ENCODE results near the gene CRACR2A.

Gene CRACR2A

DNA sequence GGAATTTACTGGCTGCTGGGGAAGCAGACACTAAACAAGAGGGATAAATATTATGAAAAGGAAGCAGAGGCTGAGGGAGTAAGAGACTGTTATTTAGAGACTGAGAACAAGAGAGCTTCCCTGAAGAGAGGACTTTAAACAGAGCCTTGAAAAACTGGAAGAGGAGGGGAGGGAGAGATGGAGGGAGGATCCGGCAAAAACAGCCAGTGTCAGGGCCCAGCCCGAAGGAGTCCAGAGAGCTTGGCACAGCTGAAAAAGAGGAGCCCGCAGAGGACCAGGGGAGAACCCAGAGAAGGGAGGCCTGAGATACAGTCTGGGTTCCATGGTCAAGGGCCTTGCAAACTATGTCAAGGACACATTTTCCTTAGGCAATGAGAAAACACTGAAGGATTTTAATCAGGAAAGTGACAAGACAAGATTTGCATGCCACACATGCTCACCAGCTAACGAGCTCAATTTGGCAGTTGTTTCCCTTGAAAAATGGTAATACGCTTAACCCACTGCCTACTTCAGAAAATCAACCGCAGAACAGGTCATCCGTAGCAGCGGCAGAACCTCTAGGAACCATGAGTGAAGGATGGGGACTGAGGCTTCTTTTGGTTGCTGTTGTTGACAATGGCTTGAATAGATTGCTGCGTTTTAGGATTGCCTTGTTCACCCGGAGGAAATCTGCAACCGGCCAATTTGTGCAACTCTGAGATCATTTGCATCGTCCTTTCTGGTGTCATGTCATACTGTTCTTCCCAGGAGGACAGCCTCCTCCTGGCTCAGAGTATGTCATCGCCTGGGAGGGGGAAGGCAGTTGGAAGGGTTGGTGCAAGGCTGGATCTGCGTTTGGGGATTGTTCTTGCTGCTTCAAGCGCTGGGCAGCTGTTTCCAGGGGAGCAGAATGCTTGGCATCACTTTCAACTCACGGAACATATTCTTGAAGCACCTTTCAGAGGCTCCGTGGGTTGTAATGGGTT lies 153.7 kb downstream of the CRACR2A start:
- no peak for DNase-seq (ENCODE audit: low read depth in 2 of 2)

- no peak for DNase-seq (ENCODE audit: low read depth in 2 of 2)
Measured at GRCh38 chr12:3597526-3598210, 155.2 kb downstream of the CRACR2A start.

GRCh38 chr12:3596703-3597415 lies 156.1 kb downstream of the CRACR2A start:
- DNase-seq (ENCODE audit: low read depth in 2 of 2), result no peak

DNA sequence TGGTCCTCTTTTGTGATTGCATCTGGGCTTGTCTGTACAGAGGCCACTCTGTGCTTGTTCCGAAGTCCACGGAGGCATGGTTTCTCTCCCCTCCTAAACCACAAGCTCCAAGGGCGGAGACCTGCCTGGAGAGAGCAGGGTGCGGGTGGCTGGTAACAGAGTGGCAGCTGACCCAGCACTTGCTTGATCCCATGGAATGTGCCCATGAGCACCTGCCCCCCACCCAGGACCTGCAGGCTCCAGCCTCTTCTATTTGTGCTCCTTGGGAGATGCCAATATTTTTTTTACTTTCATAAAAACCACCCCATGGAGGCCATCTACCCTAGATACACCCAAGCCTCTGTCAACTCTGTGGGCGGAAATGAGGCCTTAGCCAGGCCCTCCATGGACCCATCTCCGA lies 157.2 kb downstream of the CRACR2A start:
- DNase-seq (ENCODE audit: low read depth in 2 of 2), result no peak

- DNase-seq (ENCODE audit: low read depth in 2 of 2), result no peak
Measured at GRCh38 chr12:3594966-3595365, 157.9 kb downstream of the CRACR2A start.

GRCh38 chr12:3593906-3594483 lies 158.9 kb downstream of the CRACR2A start:
- DNase-seq (ENCODE audit: low read depth in 2 of 2), result no peak

DNA sequence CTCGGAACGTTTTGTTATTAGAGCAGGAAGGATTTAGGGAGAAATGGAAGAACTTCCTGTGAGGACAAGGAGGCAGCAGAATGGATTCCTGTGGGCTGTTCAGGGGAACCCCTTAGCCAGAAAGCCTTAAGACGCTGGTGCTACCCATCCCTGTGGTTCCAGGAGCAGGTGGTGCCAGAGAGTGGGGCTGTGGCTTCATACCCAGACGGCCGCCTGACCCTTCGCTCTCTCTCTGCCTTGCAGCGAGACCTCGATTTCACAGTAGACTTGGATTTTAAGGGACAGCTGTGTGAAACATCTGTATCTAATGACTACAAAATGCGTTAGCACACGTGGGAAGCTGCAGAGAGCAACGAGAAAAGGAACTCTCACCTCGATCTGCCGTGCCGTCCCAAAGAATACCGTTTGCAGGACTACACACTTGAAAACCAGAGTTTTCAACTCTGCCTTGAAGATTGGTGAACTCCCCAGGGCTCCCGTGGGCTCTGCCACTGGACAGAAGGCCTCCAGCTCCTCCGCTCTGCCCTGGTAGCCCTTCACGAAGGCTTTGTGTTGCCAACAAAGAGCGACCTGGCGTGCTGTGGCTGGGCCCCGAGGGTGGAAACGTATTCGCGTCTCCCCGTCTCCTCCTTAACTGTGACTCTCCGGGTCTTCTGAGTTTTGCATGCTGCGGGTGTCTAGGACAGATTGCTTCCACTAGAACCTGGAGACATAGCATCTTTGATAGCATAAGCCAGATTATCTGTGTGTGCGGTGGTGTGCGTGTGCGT lies 159.9 kb downstream of the CRACR2A start:
- DNase-seq (ENCODE audit: low read depth in 2 of 2), result no peak

- no peak for DNase-seq (ENCODE audit: low read depth in 2 of 2)
Measured at GRCh38 chr12:3589745-3590144, 163.2 kb downstream of the CRACR2A start.

- DNase-seq (ENCODE audit: low read depth in 2 of 2), result no peak
Measured at GRCh38 chr12:3587402-3588013, 165.4 kb downstream of the CRACR2A start.

DNA sequence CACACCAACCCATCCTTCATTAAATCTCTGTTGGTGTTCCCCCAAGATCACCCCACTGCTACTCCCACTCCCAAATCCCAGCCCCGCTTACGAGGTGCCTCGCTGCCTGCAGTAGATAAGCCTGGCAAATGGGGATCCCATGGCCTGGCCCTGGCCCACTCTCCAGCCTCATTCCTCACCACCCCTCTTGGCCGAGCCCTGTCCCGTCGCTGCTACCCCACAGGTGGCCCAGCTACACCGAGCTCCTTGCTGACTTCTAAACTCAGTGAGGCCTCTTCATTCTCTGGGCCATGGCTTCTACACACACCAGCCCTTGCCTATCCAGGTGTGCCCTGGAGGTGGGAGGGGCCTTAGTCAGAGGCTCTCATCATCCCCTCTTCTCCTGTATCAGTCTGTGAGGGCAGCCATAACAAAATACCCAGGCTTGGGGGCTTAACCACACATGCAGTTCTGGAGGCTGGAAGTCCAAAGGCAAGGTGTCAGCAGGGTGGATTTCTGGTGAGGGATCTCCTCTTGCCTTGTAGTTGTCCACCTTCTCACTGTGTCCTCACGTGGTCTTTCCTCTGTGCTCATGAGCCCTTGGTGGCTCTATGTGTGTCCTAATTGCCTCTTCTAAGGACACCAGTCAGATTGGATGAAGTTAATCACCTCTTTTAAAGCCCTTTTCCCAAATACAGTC lies 169.1 kb downstream of the CRACR2A start:
- DNase-seq (ENCODE audit: low read depth in 2 of 2), result no peak

DNA sequence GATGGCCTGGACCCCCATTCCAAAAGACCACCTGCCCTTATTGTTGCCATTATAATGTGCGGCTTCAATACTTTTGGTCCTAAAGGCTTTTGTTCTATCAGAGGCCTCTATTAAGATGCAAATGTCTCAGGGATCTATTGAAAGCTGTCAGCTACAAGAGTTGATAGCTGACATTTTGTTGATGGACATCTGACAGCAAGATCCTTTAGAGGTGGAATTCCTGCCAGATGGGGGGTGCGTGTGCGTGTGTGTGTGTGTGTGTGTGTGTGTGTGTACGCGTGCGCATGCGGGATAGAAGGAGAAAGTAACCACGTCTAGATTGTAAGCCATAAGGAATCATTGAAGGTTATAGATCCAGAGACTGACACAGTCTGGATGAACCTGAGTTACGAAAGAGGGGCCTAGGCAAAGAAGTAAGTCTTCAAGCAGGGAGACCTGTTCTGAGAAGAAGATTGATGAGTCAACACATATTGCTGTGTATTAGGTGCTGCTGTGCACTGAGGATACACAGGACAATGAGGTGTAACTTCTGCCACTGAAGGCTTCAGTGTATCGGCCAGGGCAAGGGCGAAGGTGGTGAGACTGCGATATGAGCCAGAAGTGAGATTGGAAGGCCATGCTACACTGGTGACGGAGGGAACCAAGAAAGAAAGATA lies 172.7 kb downstream of the CRACR2A start:
- DNase-seq (ENCODE audit: low read depth in 2 of 2), result no peak

GRCh38 chr12:3579446-3580093 lies 173.3 kb downstream of the CRACR2A start:
- no peak for DNase-seq (ENCODE audit: low read depth in 2 of 2)

- DNase-seq (ENCODE audit: low read depth in 2 of 2), result no peak
Measured at GRCh38 chr12:3578557-3578956, 174.4 kb downstream of the CRACR2A start.

DNA sequence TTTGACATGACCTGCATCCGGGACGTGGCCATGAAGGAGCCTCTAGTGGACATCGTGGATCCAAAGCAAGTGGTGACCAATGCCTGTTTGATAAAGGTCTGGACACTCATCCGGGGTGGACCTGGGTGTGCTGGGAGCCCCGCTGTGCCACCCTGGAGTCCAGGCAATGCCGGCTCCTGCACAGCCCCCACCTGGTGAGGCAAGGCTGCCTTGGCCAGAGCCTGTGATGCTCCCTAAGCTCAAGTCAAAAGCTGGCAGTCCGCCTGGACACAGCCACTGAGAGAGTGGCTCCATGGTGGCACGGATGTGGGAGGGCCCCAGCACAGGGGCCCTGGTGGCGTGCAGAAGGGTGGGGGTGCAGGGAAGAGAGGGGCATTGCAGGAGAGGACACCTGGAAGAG lies 176.0 kb downstream of the CRACR2A start:
- no peak for DNase-seq (ENCODE audit: low read depth in 2 of 2)

DNA sequence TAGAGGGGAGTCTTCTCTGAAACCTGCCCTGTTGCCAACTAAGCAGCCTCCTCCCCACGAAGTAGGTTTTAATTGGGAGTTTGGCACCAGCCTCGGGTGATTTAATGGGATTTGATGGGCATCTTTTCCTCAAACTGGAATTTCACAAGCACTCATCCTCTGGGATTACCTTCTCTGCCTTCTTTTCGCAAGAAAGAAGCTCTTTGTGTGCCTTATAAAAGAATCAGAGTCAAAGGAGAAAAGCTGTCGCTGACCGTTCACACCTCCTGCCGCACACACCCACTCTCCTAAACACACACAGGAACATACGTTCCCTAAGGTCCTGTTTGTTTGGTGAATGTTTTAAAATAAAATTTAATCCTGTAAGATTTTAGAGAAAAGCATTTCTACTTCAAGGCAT lies 177.9 kb downstream of the CRACR2A start:
- DNase-seq (ENCODE audit: low read depth in 2 of 2), result no peak

- DNase-seq (ENCODE audit: low read depth in 2 of 2), result no peak
Measured at GRCh38 chr12:3572560-3572959, 180.3 kb downstream of the CRACR2A start.

DNA sequence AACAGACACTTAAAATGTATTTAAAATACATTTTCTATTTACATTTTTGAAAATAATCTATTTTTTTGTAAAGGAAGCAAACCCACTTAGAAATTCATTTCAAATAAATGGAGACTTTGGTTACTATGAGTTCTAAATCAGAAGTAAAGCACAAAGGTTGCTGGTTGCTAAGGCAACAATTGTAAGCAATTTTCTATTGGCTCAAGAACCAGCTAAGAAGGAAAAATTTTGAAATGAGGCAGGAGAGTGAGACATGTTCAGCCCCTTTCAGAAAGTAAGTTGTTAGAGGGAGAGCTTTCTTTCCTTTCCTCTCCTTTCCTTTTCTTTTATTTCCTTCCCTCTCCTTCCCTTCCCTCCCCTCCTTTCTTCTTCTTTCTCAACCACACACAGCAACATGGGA lies 181.2 kb downstream of the CRACR2A start:
- DNase-seq (ENCODE audit: low read depth in 2 of 2), result no peak

- DNase-seq (ENCODE audit: low read depth in 2 of 2), result no peak
Measured at GRCh38 chr12:3571323-3571722, 181.6 kb downstream of the CRACR2A start.

DNA sequence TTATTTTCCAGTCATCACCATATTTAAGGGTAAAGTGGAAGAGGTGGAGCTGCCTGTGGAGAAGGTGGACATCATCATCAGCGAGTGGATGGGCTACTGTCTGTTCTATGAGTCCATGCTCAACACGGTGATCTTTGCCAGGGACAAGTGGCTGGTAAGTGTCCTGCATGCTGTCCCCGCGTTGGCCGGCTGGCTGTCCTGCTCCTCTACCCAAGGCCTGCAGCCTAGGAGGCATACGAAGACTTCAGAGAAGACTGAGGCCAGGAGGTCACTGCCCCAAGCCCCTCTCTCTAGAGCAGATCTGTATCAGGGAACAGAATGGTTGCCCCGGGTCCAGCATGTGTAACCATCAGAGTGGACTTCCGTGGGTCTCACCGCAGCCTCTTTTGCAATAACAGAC lies 184.2 kb downstream of the CRACR2A start:
- no peak for DNase-seq (ENCODE audit: low read depth in 2 of 2)

All from activated CD8-positive, alpha-beta memory T cell treated with anti-CD3 and anti-CD28 coated beads for 4 hours (primary cell).